ENCODE measurements around the gene HIRIP3.

- TF ChIP-seq CTCF (IDR thresholded peaks at IDR 0.05) (no peak), POLR2AphosphoS5 (IDR thresholded peaks at IDR 0.05) (no peak)
Measured at GRCh38 chr16:29983420-29984136, 11.8 kb downstream of the HIRIP3 start.
